Measurements from ENCODE around the gene GDPD3.

The GDPD3 gene

GRCh38 chr16:30095166-30096078 lies 17.9 kb downstream of the GDPD3 start:
- DNase-seq (ENCODE audit: low read depth in 2 of 2) = no peak

- DNase-seq (ENCODE audit: low read depth in 2 of 2) = no peak
Observed at GRCh38 chr16:30094541-30095165, 18.7 kb downstream of the GDPD3 start.

- DNase-seq (ENCODE audit: low read depth in 2 of 2) = peak; percentile 59 to 60
Observed at GRCh38 chr16:30092373-30093010, 20.8 kb downstream of the GDPD3 start.

GRCh38 chr16:30091474-30092372 lies 21.6 kb downstream of the GDPD3 start, which contains the start of gene TBX6:
Gene TBX6 (minus strand): TSS chr16:30091924. CDS start chr16:30091193, 731 bp downstream.
- DNase-seq (ENCODE audit: low read depth in 2 of 2) = peak; percentile 89 to 93

GRCh38 chr16:30090610-30091331 lies 22.6 kb downstream of the GDPD3 start:
- no peak for DNase-seq (ENCODE audit: low read depth in 2 of 2)

- no peak for DNase-seq (ENCODE audit: low read depth in 2 of 2)
Observed at GRCh38 chr16:30088832-30089624, 24.3 kb downstream of the GDPD3 start.

- DNase-seq (ENCODE audit: low read depth in 2 of 2) = no peak
Observed at GRCh38 chr16:30088237-30088831, 25.0 kb downstream of the GDPD3 start.

GRCh38 chr16:30087181-30087898 lies 26.0 kb downstream of the GDPD3 start:
- no peak for DNase-seq (ENCODE audit: low read depth in 2 of 2)

GRCh38 chr16:30086291-30087140 lies 26.8 kb downstream of the GDPD3 start:
- no peak for DNase-seq (ENCODE audit: low read depth in 2 of 2)

GRCh38 chr16:30085820-30086219 lies 27.5 kb downstream of the GDPD3 start:
- no peak for DNase-seq (ENCODE audit: low read depth in 2 of 2)

GRCh38 chr16:30085247-30085646 lies 28.1 kb downstream of the GDPD3 start:
- no peak for DNase-seq (ENCODE audit: low read depth in 2 of 2)

- DNase-seq (ENCODE audit: low read depth in 2 of 2) = no peak
Observed at GRCh38 chr16:30084816-30085159, 28.5 kb downstream of the GDPD3 start.

GRCh38 chr16:30084096-30084815 lies 29.1 kb downstream of the GDPD3 start:
- no peak for DNase-seq (ENCODE audit: low read depth in 2 of 2)

GRCh38 chr16:30083216-30084055 lies 29.9 kb downstream of the GDPD3 start:
- DNase-seq (ENCODE audit: low read depth in 2 of 2) = no peak

- no peak for DNase-seq (ENCODE audit: low read depth in 2 of 2)
Observed at GRCh38 chr16:30082545-30083090, 30.7 kb downstream of the GDPD3 start.

GRCh38 chr16:30079480-30079879 lies 33.9 kb downstream of the GDPD3 start:
- DNase-seq (ENCODE audit: low read depth in 2 of 2) = no peak

All from stimulated activated CD4-positive, alpha-beta T cell treated with anti-CD3 and anti-CD28 coated beads, Interleukin-15, amount 100 ng/mL, for 48 hours (primary cell).